ENCODE data around the gene MGST1.

The MGST1 gene, protein sequence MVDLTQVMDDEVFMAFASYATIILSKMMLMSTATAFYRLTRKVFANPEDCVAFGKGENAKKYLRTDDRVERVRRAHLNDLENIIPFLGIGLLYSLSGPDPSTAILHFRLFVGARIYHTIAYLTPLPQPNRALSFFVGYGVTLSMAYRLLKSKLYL

GRCh38 chr12:16347391-16348298, at the start of gene MGST1:
MGST1 (plus strand) TSS chr12:16347645; CDS start chr12:16354253, 6,608 bp downstream.
- Histone ChIP-seq H3K4me3 (ENCODE audit: low read length) (peak within 1 kb of the TSS; percentile 82), H3K9ac (ENCODE audit: low read length) (no peak within 1 kb of the TSS), H3K4me1 (ENCODE audit: control insufficient read depth, insufficient read depth, low read length) (no peaks in the 10 kb centered on the region), H3K36me3 (ENCODE audit: control insufficient read depth, insufficient read depth, low read length) (no peaks in the 10 kb centered on the region), H3K27me3 (ENCODE audit: control insufficient read depth, insufficient read depth, low read length) (no peaks in the 10 kb centered on the region), H3K27ac (ENCODE audit: low read depth, low read length) (peak within 1 kb of the TSS; percentile 64)

DNA sequence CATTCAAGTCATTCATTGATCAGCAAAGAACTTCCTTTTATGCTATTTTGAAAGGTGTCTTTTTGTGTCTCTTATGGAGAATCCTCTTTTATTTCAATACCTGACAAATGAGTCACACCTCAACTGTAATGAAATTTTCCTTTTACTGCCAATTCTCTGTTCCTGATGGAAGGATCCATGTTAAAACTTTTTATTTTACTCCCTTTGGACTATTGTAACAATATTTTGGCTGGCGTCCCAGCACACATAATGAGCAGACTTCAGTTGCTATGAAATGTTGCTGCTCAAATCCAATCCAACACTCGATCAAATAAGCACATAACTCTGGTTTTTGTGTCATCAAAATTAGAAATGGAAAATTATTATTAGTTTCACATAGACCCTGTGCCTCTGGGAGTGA, 48.0 kb upstream of the MGST1 start:
- Histone ChIP-seq H3K27me3 (ENCODE audit: control insufficient read depth, insufficient read depth, low read length) (no peaks in the 10 kb centered on the region), H3K27ac (ENCODE audit: low read depth, low read length) (no peak overlapping the region)

DNA sequence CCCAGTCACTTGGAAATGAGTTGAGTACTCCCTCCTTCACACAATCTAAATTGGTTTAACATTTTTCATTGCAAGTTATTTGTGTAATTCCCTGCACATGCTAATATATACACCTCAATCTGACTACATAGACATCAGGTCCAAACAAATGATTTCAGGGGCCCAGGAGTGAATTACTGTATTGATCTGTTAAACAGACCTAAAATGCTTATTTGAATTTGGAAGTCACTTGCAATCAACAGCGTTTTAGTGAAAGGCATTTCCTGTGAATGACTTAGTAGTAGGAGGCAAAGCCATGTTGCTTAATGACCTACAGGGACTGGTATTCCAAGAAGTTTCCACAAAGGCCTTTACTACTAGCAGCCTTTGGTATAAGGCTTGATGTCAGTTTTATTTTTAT, 47.3 kb upstream of the MGST1 start:
- H3K4me3 ChIP-seq (ENCODE audit: low read length), result no peak overlapping the region
- no peaks in the 10 kb centered on the region for H3K36me3 ChIP-seq (ENCODE audit: control insufficient read depth, insufficient read depth, low read length)
- no peak overlapping the region for H3K9ac ChIP-seq (ENCODE audit: low read length)
- no peaks in the 10 kb centered on the region for H3K27me3 ChIP-seq (ENCODE audit: control insufficient read depth, insufficient read depth, low read length)
- H3K27ac ChIP-seq (ENCODE audit: low read depth, low read length), result no peak overlapping the region
- peaks cover 5% of the 10 kb centered on the region for H3K4me1 ChIP-seq (ENCODE audit: control insufficient read depth, insufficient read depth, low read length)

More for the DNA sequence above, 48.0 kb upstream of the MGST1 start:
- Histone ChIP-seq H3K4me1 (ENCODE audit: control insufficient read depth, insufficient read depth, low read length) (peaks cover 5% of the 10 kb centered on the region), H3K9ac (ENCODE audit: low read length) (no peak overlapping the region), H3K4me3 (ENCODE audit: low read length) (no peak overlapping the region), H3K36me3 (ENCODE audit: control insufficient read depth, insufficient read depth, low read length) (no peaks in the 10 kb centered on the region)

GRCh38 chr12:16300736-16301135, 46.7 kb upstream of the MGST1 start:
- no peaks in the 10 kb centered on the region for H3K27me3 ChIP-seq (ENCODE audit: control insufficient read depth, insufficient read depth, low read length)
- no peaks in the 10 kb centered on the region for H3K36me3 ChIP-seq (ENCODE audit: control insufficient read depth, insufficient read depth, low read length)
- no peak overlapping the region for H3K4me3 ChIP-seq (ENCODE audit: low read length)
- H3K9ac ChIP-seq (ENCODE audit: low read length), result no peak overlapping the region
- H3K27ac ChIP-seq (ENCODE audit: low read depth, low read length), result no peak overlapping the region
- H3K4me1 ChIP-seq (ENCODE audit: control insufficient read depth, insufficient read depth, low read length), result peaks cover 5% of the 10 kb centered on the region

- H3K4me3 ChIP-seq (ENCODE audit: low read length), result no peak overlapping the region
- no peak overlapping the region for H3K27ac ChIP-seq (ENCODE audit: low read depth, low read length)
- no peaks in the 10 kb centered on the region for H3K36me3 ChIP-seq (ENCODE audit: control insufficient read depth, insufficient read depth, low read length)
- no peaks in the 10 kb centered on the region for H3K27me3 ChIP-seq (ENCODE audit: control insufficient read depth, insufficient read depth, low read length)
- peaks cover 5% of the 10 kb centered on the region for H3K4me1 ChIP-seq (ENCODE audit: control insufficient read depth, insufficient read depth, low read length)
- H3K9ac ChIP-seq (ENCODE audit: low read length), result no peak overlapping the region
Measured at GRCh38 chr12:16303939-16304338, 43.5 kb upstream of the MGST1 start.

DNA sequence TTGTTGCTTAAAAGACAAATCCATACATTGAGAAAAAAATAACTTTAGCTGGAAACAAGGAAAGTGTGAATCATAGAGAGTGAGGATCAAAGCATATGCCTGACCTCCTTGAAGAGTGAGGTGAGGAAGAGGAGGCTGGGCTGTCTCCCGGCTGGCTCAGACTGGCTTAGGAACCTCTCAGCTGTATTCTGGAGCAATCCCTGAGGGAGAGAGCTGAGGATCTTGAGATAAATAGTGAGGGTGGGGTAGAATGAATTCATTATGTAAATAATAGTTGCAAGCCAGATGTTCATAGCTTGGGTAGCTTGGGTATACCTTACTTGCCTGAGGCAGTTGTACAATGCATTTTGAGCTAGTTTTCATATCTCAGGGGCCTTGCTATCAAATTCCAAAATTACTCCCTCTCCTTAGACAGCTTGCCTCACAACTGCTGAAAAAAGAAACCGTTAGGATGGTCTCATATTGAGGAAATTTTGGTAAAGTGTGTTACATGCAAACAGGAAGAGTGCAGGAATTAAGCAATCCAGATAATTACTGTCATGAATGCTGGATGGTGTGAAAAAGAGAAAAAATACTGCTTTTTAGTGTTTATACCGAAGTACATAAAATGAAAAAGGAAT, 39.5 kb upstream of the MGST1 start:
- no peaks in the 10 kb centered on the region for H3K4me1 ChIP-seq (ENCODE audit: control insufficient read depth, insufficient read depth, low read length)
- H3K27me3 ChIP-seq (ENCODE audit: control insufficient read depth, insufficient read depth, low read length), result no peaks in the 10 kb centered on the region
- H3K36me3 ChIP-seq (ENCODE audit: control insufficient read depth, insufficient read depth, low read length), result no peaks in the 10 kb centered on the region
- H3K4me3 ChIP-seq (ENCODE audit: low read length), result no peak overlapping the region
- no peak overlapping the region for H3K9ac ChIP-seq (ENCODE audit: low read length)
- no peak overlapping the region for H3K27ac ChIP-seq (ENCODE audit: low read depth, low read length)

DNA sequence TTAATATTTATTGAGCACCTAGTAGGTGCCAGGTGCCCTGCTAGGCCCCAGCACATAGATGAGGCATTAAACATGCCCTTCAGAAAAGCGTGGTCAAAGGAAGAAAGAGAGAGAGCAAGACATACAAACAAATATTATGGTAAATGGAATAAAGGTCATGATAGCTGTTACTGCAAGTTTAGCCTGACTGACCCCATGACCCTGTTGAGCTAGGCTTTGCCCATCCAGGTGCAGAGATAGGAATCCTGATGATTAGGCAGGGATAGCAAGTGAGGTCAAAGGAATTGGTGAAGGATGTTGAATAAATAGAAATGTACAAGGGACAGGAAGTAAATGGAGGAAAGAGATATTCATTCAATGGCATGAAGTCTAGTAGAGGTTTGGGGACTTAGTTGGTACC, 36.5 kb upstream of the MGST1 start:
- H3K4me3 ChIP-seq (ENCODE audit: low read length), result no peak overlapping the region
- H3K27ac ChIP-seq (ENCODE audit: low read depth, low read length), result no peak overlapping the region

DNA sequence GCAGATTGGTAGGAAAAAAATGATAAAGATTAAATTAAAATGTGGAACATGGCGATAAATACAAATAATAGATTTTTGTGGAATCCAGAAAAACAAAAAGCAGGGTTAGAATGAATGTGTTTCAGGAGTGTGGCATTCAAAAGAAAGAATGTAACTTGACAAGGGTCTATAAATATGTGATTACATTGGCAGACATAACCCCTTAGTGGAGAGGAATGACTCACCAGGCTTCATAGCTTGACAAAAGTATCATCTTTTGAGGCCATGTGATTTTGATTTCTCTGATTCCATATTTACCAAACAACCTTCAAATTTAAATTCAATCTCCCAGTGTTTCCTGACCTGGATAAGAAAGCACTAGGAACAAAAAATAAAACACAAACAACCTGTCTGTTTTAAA, 24.4 kb upstream of the MGST1 start:
- no peak overlapping the region for H3K27ac ChIP-seq (ENCODE audit: low read depth, low read length)
- no peaks in the 10 kb centered on the region for H3K36me3 ChIP-seq (ENCODE audit: control insufficient read depth, insufficient read depth, low read length)
- no peaks in the 10 kb centered on the region for H3K27me3 ChIP-seq (ENCODE audit: control insufficient read depth, insufficient read depth, low read length)
- no peak overlapping the region for H3K9ac ChIP-seq (ENCODE audit: low read length)
- no peak overlapping the region for H3K4me3 ChIP-seq (ENCODE audit: low read length)
- H3K4me1 ChIP-seq (ENCODE audit: control insufficient read depth, insufficient read depth, low read length), result no peaks in the 10 kb centered on the region

More for the DNA sequence above, 36.5 kb upstream of the MGST1 start:
- Histone ChIP-seq H3K9ac (ENCODE audit: low read length) (no peak overlapping the region), H3K27me3 (ENCODE audit: control insufficient read depth, insufficient read depth, low read length) (no peaks in the 10 kb centered on the region), H3K36me3 (ENCODE audit: control insufficient read depth, insufficient read depth, low read length) (no peaks in the 10 kb centered on the region), H3K4me1 (ENCODE audit: control insufficient read depth, insufficient read depth, low read length) (no peaks in the 10 kb centered on the region)

DNA sequence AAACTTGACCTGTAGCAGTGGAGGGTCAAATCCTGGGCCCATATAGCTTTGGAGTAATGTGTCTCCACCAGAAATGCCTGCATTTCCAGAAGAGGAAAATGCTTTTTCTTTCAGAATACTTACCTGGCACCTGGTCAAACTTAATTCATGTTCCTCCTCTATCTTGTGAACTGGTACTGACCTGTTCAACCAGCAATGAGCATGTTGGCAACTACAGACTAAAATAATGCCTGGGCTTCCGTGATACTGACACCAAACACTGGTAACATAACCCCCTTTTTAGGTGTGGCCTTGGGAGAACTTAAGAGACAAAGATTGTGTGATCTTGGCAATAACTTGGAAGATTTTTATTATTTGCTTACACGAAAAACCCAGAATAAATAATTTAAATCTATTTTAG, 23.8 kb upstream of the MGST1 start:
- no peak overlapping the region for H3K27ac ChIP-seq (ENCODE audit: low read depth, low read length)
- H3K36me3 ChIP-seq (ENCODE audit: control insufficient read depth, insufficient read depth, low read length), result no peaks in the 10 kb centered on the region
- H3K9ac ChIP-seq (ENCODE audit: low read length), result no peak overlapping the region
- no peaks in the 10 kb centered on the region for H3K27me3 ChIP-seq (ENCODE audit: control insufficient read depth, insufficient read depth, low read length)
- H3K4me3 ChIP-seq (ENCODE audit: low read length), result no peak overlapping the region
- H3K4me1 ChIP-seq (ENCODE audit: control insufficient read depth, insufficient read depth, low read length), result no peaks in the 10 kb centered on the region

DNA sequence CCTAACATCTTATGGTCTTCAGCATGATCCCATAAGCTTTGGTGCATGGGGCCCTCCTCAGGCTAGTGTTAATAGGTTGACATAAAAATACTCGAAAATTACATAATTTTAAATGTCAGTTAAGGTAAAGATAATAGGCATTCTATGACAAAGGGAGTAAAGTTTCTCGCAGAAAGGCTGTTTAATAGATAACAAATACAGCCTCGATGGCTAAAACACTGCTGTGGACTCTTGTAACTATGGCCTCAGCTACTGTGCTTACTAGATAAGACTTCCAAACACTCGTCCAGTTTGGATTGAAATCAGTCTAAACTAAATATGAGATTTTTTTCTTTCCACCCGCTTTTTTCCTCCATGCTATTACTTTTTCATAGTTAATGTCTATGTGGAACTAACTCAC, 23.2 kb upstream of the MGST1 start:
- Histone ChIP-seq H3K4me1 (ENCODE audit: control insufficient read depth, insufficient read depth, low read length) (no peaks in the 10 kb centered on the region), H3K36me3 (ENCODE audit: control insufficient read depth, insufficient read depth, low read length) (no peaks in the 10 kb centered on the region), H3K27ac (ENCODE audit: low read depth, low read length) (no peak overlapping the region), H3K9ac (ENCODE audit: low read length) (no peak overlapping the region), H3K4me3 (ENCODE audit: low read length) (no peak overlapping the region), H3K27me3 (ENCODE audit: control insufficient read depth, insufficient read depth, low read length) (no peaks in the 10 kb centered on the region)

DNA sequence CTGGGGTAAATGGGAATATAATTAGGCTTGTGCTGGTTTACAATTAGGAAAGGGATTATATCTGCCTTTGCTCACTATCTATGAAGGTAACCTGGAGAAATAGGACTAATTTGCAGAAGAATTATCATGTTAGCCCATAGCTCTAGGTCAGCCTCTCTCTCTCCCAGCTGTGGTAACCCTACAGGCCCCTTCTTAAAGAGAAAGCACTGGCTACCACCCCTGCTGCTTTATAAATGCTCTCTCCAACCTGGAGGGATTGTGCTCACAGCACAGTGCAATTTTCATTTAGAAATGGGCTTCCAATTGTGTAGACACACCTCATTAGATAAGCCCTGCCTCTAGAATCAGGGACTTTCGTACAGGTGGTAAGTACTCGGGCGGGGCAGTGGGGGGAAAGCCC, 22.7 kb upstream of the MGST1 start:
- H3K4me3 ChIP-seq (ENCODE audit: low read length), result no peak overlapping the region
- no peak overlapping the region for H3K27ac ChIP-seq (ENCODE audit: low read depth, low read length)
- H3K4me1 ChIP-seq (ENCODE audit: control insufficient read depth, insufficient read depth, low read length), result no peaks in the 10 kb centered on the region
- H3K36me3 ChIP-seq (ENCODE audit: control insufficient read depth, insufficient read depth, low read length), result no peaks in the 10 kb centered on the region
- no peak overlapping the region for H3K9ac ChIP-seq (ENCODE audit: low read length)
- no peaks in the 10 kb centered on the region for H3K27me3 ChIP-seq (ENCODE audit: control insufficient read depth, insufficient read depth, low read length)

DNA sequence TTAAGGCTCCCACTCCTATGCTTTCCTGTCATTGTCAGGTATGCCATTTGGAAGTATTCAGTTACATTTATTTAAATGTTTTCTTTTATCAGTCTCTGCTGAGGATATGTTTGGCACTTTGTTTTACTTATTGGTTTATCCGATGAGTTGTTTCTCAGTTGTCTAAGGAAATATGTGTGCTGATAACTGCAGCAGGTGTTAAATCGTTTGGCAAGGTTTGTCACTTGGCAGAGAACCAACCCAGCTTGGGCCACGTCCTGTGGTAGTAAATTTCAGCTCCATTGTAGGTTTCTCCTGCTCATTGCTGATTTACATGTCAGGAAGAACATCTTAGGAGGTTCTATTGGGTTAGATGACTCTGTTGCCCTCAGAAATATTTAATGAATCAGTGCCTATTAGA, 22.0 kb upstream of the MGST1 start:
- H3K27ac ChIP-seq (ENCODE audit: low read depth, low read length), result no peak overlapping the region
- H3K4me3 ChIP-seq (ENCODE audit: low read length), result no peak overlapping the region
- H3K4me1 ChIP-seq (ENCODE audit: control insufficient read depth, insufficient read depth, low read length), result no peaks in the 10 kb centered on the region
- no peaks in the 10 kb centered on the region for H3K36me3 ChIP-seq (ENCODE audit: control insufficient read depth, insufficient read depth, low read length)
- H3K9ac ChIP-seq (ENCODE audit: low read length), result no peak overlapping the region
- no peaks in the 10 kb centered on the region for H3K27me3 ChIP-seq (ENCODE audit: control insufficient read depth, insufficient read depth, low read length)

Measured in rectal smooth muscle tissue (tissue), 1 donor.